Endothelial cell of umbilical vein (primary cell): ENCODE results near the gene DLL3.

Experiments used
- EZH2 ChIP-seq: IDR thresholded peaks from 2 replicates; pipeline ENCODE4 v1.6.1; 2012; ENCODE audit warnings: borderline replicate concordance, low read depth, mild to moderate bottlenecking, moderate library complexity, low read length, inconsistent platforms; ENCODE audit not compliant: severe bottlenecking
- FOS ChIP-seq: IDR thresholded peaks from 2 replicates; pipeline ENCODE4 v1.6.1; 2011; ENCODE audit warnings: mild to moderate bottlenecking, low read length, moderate library complexity, borderline replicate concordance; ENCODE audit not compliant: insufficient read depth
- JUN ChIP-seq: IDR thresholded peaks from 2 replicates; pipeline ENCODE4 v1.6.1; 2011; ENCODE audit warnings: borderline replicate concordance, low read depth; ENCODE audit not compliant: insufficient read length, insufficient read depth
- MYC ChIP-seq: IDR thresholded peaks from one replicate; pipeline ENCODE4 v1.6.1; 2011; ENCODE audit warnings: mild to moderate bottlenecking, low read depth, low read length
- POLR2A ChIP-seq: IDR thresholded peaks from 2 replicates; pipeline ENCODE4 v1.6.1; 2012; ENCODE audit warnings: low read depth, mild to moderate bottlenecking, control low read depth, low read length
- POLR2AphosphoS5 ChIP-seq: IDR thresholded peaks from 2 replicates; pipeline ENCODE4 v1.6.1; 2012; ENCODE audit warnings: low read depth, mild to moderate bottlenecking, control low read depth, low read length, moderate library complexity; ENCODE audit not compliant: insufficient read depth
- TF ChIP-seq, protein P1 (sequence below), 2 donors: IDR thresholded peaks; 1 replicate in 1 of 2; 2 replicates in 1 of 2; pipeline ENCODE4 v1.5.1; 2011; ENCODE audit warnings: low read length in 2 of 2, mild to moderate bottlenecking in 2 of 2, moderate library complexity in 2 of 2, control low read depth in 1 of 2, inconsistent platforms in 1 of 2, low read depth in 1 of 2; ENCODE audit not compliant: insufficient read depth in 1 of 2; ENCODE audit errors: extremely low read depth in 1 of 2
- TF ChIP-seq, protein P2 (sequence below): IDR thresholded peaks from 2 replicates; pipeline ENCODE4 v1.6.1; 2011; ENCODE audit not compliant: insufficient read depth, insufficient read length

GRCh38 chr19:39540333-39540673 is 41.6 kb downstream of the DLL3 start:
- TF ChIP-seq EZH2 (no peak), POLR2AphosphoS5 (no peak), POLR2A (no peak), MYC (no peak), FOS (no peak), JUN (no peak)
- TF ChIP-seq, protein P1, sequence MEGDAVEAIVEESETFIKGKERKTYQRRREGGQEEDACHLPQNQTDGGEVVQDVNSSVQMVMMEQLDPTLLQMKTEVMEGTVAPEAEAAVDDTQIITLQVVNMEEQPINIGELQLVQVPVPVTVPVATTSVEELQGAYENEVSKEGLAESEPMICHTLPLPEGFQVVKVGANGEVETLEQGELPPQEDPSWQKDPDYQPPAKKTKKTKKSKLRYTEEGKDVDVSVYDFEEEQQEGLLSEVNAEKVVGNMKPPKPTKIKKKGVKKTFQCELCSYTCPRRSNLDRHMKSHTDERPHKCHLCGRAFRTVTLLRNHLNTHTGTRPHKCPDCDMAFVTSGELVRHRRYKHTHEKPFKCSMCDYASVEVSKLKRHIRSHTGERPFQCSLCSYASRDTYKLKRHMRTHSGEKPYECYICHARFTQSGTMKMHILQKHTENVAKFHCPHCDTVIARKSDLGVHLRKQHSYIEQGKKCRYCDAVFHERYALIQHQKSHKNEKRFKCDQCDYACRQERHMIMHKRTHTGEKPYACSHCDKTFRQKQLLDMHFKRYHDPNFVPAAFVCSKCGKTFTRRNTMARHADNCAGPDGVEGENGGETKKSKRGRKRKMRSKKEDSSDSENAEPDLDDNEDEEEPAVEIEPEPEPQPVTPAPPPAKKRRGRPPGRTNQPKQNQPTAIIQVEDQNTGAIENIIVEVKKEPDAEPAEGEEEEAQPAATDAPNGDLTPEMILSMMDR (IDR thresholded peaks at IDR 0.05; ENCODE audit: extremely low read depth in 1 of 2, insufficient read depth in 1 of 2, low read depth in 1 of 2, low read length in 2 of 2): no peak
- TF ChIP-seq, protein P2, sequence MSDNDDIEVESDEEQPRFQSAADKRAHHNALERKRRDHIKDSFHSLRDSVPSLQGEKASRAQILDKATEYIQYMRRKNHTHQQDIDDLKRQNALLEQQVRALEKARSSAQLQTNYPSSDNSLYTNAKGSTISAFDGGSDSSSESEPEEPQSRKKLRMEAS: no peak
